SK-N-SH (cell line): Measurements from ENCODE around the gene CREB5. TPM values are rescaled to one million over a fixed set of nuclear protein-coding genes. Genes with fewer than 3 reads are reported as not detected.

Experiments
- CTCF ChIA-PET: fragments of 300-600, 350-600 bp; formaldehyde crosslinking; extraction: SDS; loops from one replicate; lab custom pipeline; 2021; lab: Yijun Ruan, JAX
- POLR2A ChIA-PET: fragments of 350-600 bp; sonication (Branson Sonifier 250); formaldehyde crosslinking; extraction: SDS; loops from one replicate; lab custom pipeline; 2020; ENCODE audit warnings: antibody characterized with exemption, inconsistent platforms; lab: Yijun Ruan, JAX
- DNase-seq: peaks from one replicate; pipeline ENCODE4 v3.0.0; 2012
- H2AFZ ChIP-seq: fragments of 200-600 bp; sonication (generic); 2 replicates; pipeline ENCODE4 v1.8.1; 2016; ENCODE audit warnings: antibody characterized with exemption, mild to moderate bottlenecking, low read depth
- H3F3A ChIP-seq: fragments of 200-600 bp; sonication (generic); replicated peaks from 2 replicates; pipeline ENCODE3; 2016; ENCODE audit warnings: antibody characterized with exemption, mild to moderate bottlenecking; ENCODE audit not compliant: insufficient read depth
- H3K27ac ChIP-seq, 2 experiments: fragments of 200-500 bp in 1 of 2; fragments of 200-600 bp in 1 of 2; sonication (Bioruptor generic) in 1 of 2; sonication (generic), shearing (Covaris generic) in 1 of 2; 2 replicates each; pipeline versions ENCODE4 v1.5.1 to v1.6.1; 2014 to 2016; ENCODE audit warnings: low read depth in 2 of 2, inconsistent platforms in 1 of 2, low read length in 1 of 2, mild to moderate bottlenecking in 1 of 2, mixed read lengths in 1 of 2
- H3K27me3 ChIP-seq: fragments of 200-600 bp; sonication (generic), shearing (Covaris generic); 2 replicates; pipeline ENCODE4 v1.6.1; 2016; ENCODE audit warnings: mixed run types; ENCODE audit not compliant: insufficient read depth
- H3K36me3 ChIP-seq, 2 experiments: fragments of 200-500 bp in 1 of 2; fragments of 200-600 bp in 1 of 2; sonication (Bioruptor generic) in 1 of 2; sonication (generic) in 1 of 2; replicated peaks in 1 of 2; 2 replicates each; pipeline versions ENCODE3 to v1.5.1; 2014 to 2016; ENCODE audit warnings: low read length in 1 of 2, mild to moderate bottlenecking in 1 of 2; ENCODE audit not compliant: insufficient read depth in 2 of 2, control insufficient read depth in 1 of 2
- H3K4me1 ChIP-seq, 2 experiments: fragments of 200-500 bp in 1 of 2; fragments of 200-600 bp in 1 of 2; sonication (Bioruptor generic) in 1 of 2; sonication (generic), shearing (Covaris generic) in 1 of 2; 2 replicates each; pipeline versions ENCODE4 v1.5.1 to v1.6.1; 2014 to 2016; ENCODE audit warnings: low read depth in 1 of 2, low read length in 1 of 2, mixed run types in 1 of 2; ENCODE audit not compliant: insufficient read depth in 2 of 2, control insufficient read depth in 1 of 2
- H3K4me2 ChIP-seq: fragments of 200-600 bp; sonication (generic), shearing (Covaris generic); 2 replicates; pipeline ENCODE4 v1.6.1; 2017; ENCODE audit warnings: mixed run types
- H3K4me3 ChIP-seq, 2 experiments: fragments of 200-500 bp in 1 of 2; fragments of 200-600 bp in 1 of 2; sonication (Bioruptor generic) in 1 of 2; sonication (generic), shearing (Covaris generic) in 1 of 2; 2 replicates each; pipeline versions ENCODE4 v1.5.1 to v1.8.1; 2014 to 2016; ENCODE audit warnings: low read depth in 2 of 2, inconsistent platforms in 1 of 2, low read length in 1 of 2, mild to moderate bottlenecking in 1 of 2, mixed read lengths in 1 of 2, moderate library complexity in 1 of 2
- H3K79me2 ChIP-seq: fragments of 200-600 bp; sonication (generic); 2 replicates; pipeline ENCODE4 v1.8.1; 2017; ENCODE audit warnings: mild to moderate bottlenecking; ENCODE audit not compliant: insufficient read depth
- H3K9ac ChIP-seq: fragments of 200-600 bp; sonication (generic); 2 replicates; pipeline ENCODE4 v1.6.1; 2017; ENCODE audit warnings: mixed run types
- H3K9me2 ChIP-seq: fragments of 200-600 bp; sonication (generic); 2 replicates; pipeline ENCODE4 v1.6.1; 2017; ENCODE audit warnings: mixed run types
- H3K9me3 ChIP-seq: fragments of 200-600 bp; sonication (generic); 2 replicates; pipeline ENCODE4 v1.6.1; 2017; ENCODE audit warnings: mixed run types, mild to moderate bottlenecking, moderate library complexity
- H4K20me1 ChIP-seq: fragments of 200-600 bp; sonication (generic); 2 replicates; pipeline ENCODE4 v1.6.1; 2017; ENCODE audit warnings: mild to moderate bottlenecking, mixed run types; ENCODE audit not compliant: insufficient read depth
- CHD2 ChIP-seq: fragments of 150-350 bp; IDR thresholded peaks from 2 replicates; pipeline ENCODE4 v1.6.1; 2018; ENCODE audit warnings: low read length; ENCODE audit not compliant: partially characterized antibody
- CTCF ChIP-seq: fragments of 200-600 bp; sonication (generic); IDR thresholded peaks from 2 replicates; pipeline ENCODE4 v1.6.1; 2017; ENCODE audit warnings: antibody characterized with exemption, mild to moderate bottlenecking, moderate library complexity
- ELF1 ChIP-seq: IDR thresholded peaks from 2 replicates; pipeline ENCODE4 v1.4.0; 2012
- EP300 ChIP-seq, 2 experiments: IDR thresholded peaks; 2 replicates each; pipeline versions ENCODE4 v1.4.0 to v1.6.1; 2012; ENCODE audit warnings: borderline replicate concordance in 1 of 2, low read depth in 1 of 2, low read length in 1 of 2
- FOSL2 ChIP-seq: IDR thresholded peaks from 2 replicates; pipeline ENCODE4 v1.4.0; 2012; ENCODE audit warnings: low read depth, mild to moderate bottlenecking, moderate library complexity, borderline replicate concordance
- FOXM1 ChIP-seq: IDR thresholded peaks from 2 replicates; pipeline ENCODE4 v1.4.0; 2012; ENCODE audit warnings: low read depth, mild to moderate bottlenecking
- JUND ChIP-seq: IDR thresholded peaks from 2 replicates; pipeline ENCODE4 v1.4.0; 2012
- MEF2A ChIP-seq: IDR thresholded peaks from 2 replicates; pipeline ENCODE4 v1.4.0; 2012; ENCODE audit warnings: low read depth, borderline replicate concordance
- NFIC ChIP-seq: IDR thresholded peaks from 2 replicates; pipeline ENCODE4 v1.4.0; 2012; ENCODE audit warnings: borderline replicate concordance
- NRF1 ChIP-seq: IDR thresholded peaks from 2 replicates; pipeline ENCODE4 v1.6.1; 2012; ENCODE audit warnings: low read depth, mild to moderate bottlenecking, low read length
- RCOR1 ChIP-seq: fragments of 150-350 bp; IDR thresholded peaks from 2 replicates; pipeline ENCODE4 v1.6.1; 2017; ENCODE audit warnings: antibody characterized with exemption, low read length
- RXRA ChIP-seq: IDR thresholded peaks from 2 replicates; pipeline ENCODE4 v1.4.0; 2012; ENCODE audit warnings: low read depth, mild to moderate bottlenecking, borderline replicate concordance
- SIN3A ChIP-seq: IDR thresholded peaks from 2 replicates; pipeline ENCODE4 v1.6.1; 2012; ENCODE audit warnings: low read depth, mild to moderate bottlenecking, low read length, moderate library complexity, borderline replicate concordance
- SMC3 ChIP-seq: IDR thresholded peaks from 2 replicates; pipeline ENCODE4 v1.6.1; 2012; ENCODE audit warnings: low read depth, low read length, improper control_type of control experiment
- USF1 ChIP-seq: IDR thresholded peaks from 2 replicates; pipeline ENCODE4 v1.4.0; 2012; ENCODE audit warnings: low read depth, borderline replicate concordance
- WGBS: methylation state at CpG from one replicate; pipeline ENCODE4 v1.1.6; 2017; ENCODE audit warnings: low lambda C conversion rate; 5-methylcytosine and 5-hydroxymethylcytosine counted together
- polyA plus RNA-seq, 3 experiments: library from polyadenylated mRNA; depleted of rRNA; stranded (reverse); fragments of >200 nt; gene quantifications; 2 replicates each; pipeline ENCODE4 v1.2.3, GENCODE V29; 2012
- TF ChIP-seq, protein P1 (sequence below): IDR thresholded peaks from 2 replicates; pipeline ENCODE4 v1.6.1; 2012; ENCODE audit warnings: mild to moderate bottlenecking, low read depth, low read length, moderate library complexity
- TF ChIP-seq, protein P2 (sequence below): IDR thresholded peaks from 2 replicates; pipeline ENCODE4 v1.4.0; 2012; ENCODE audit warnings: low read depth
- TF ChIP-seq, protein P3 (sequence below): fragments of 150-350 bp; IDR thresholded peaks from 2 replicates; pipeline ENCODE4 v1.6.1; 2016; ENCODE audit warnings: mild to moderate bottlenecking, low read depth, low read length
- TF ChIP-seq, protein P4 (sequence below): fragments of 150-350 bp; IDR thresholded peaks from 2 replicates; pipeline ENCODE4 v1.6.1; 2017; ENCODE audit warnings: antibody characterized with exemption, low read length, low read depth, borderline replicate concordance
- TF ChIP-seq, protein P5 (sequence below): IDR thresholded peaks from 2 replicates; pipeline ENCODE4; 2012

Gene CREB5
- polyA plus RNA-seq, 1 of the 3 experiments (the other 2 are of a cell fraction): 19.3 TPM

GRCh38 chr7:28397141-28397540, 15.2 kb upstream of the CREB5 start (continued):
- TF ChIP-seq, protein P1, sequence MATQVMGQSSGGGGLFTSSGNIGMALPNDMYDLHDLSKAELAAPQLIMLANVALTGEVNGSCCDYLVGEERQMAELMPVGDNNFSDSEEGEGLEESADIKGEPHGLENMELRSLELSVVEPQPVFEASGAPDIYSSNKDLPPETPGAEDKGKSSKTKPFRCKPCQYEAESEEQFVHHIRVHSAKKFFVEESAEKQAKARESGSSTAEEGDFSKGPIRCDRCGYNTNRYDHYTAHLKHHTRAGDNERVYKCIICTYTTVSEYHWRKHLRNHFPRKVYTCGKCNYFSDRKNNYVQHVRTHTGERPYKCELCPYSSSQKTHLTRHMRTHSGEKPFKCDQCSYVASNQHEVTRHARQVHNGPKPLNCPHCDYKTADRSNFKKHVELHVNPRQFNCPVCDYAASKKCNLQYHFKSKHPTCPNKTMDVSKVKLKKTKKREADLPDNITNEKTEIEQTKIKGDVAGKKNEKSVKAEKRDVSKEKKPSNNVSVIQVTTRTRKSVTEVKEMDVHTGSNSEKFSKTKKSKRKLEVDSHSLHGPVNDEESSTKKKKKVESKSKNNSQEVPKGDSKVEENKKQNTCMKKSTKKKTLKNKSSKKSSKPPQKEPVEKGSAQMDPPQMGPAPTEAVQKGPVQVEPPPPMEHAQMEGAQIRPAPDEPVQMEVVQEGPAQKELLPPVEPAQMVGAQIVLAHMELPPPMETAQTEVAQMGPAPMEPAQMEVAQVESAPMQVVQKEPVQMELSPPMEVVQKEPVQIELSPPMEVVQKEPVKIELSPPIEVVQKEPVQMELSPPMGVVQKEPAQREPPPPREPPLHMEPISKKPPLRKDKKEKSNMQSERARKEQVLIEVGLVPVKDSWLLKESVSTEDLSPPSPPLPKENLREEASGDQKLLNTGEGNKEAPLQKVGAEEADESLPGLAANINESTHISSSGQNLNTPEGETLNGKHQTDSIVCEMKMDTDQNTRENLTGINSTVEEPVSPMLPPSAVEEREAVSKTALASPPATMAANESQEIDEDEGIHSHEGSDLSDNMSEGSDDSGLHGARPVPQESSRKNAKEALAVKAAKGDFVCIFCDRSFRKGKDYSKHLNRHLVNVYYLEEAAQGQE: no peak
- TF ChIP-seq NFIC: no peak
- TF ChIP-seq, protein P2, sequence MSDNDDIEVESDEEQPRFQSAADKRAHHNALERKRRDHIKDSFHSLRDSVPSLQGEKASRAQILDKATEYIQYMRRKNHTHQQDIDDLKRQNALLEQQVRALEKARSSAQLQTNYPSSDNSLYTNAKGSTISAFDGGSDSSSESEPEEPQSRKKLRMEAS: no peak
- TF ChIP-seq ELF1: no peak
- no peak for TF ChIP-seq SMC3
- TF ChIP-seq NRF1: no peak
- no peak for TF ChIP-seq SIN3A
- TF ChIP-seq JUND: no peak
- TF ChIP-seq, protein P3, sequence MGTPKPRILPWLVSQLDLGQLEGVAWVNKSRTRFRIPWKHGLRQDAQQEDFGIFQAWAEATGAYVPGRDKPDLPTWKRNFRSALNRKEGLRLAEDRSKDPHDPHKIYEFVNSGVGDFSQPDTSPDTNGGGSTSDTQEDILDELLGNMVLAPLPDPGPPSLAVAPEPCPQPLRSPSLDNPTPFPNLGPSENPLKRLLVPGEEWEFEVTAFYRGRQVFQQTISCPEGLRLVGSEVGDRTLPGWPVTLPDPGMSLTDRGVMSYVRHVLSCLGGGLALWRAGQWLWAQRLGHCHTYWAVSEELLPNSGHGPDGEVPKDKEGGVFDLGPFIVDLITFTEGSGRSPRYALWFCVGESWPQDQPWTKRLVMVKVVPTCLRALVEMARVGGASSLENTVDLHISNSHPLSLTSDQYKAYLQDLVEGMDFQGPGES: no peak

- Histone ChIP-seq H4K20me1 (no peaks in the 10 kb centered on the region), H3K36me3 (no peaks in the 10 kb centered on the region), H3K9me3 (no peaks in the 10 kb centered on the region), H3K79me2 (no peaks in the 10 kb centered on the region), H3K4me3 (no peak overlapping the region), H3K9me2 (no peaks in the 10 kb centered on the region), H3F3A (no peaks in the 10 kb centered on the region), H2AFZ (no peak overlapping the region), H3K27me3 (peaks cover 1% of the 10 kb centered on the region; the same call in 1 of the 2 replicates), H3K4me1 (no peaks in the 10 kb centered on the region; a peak in 1 of 4 replicates), H3K4me2 (no peak overlapping the region), H3K9ac (no peak overlapping the region), H3K27ac (no peak overlapping the region)
- CTCF ChIA-PET: interaction anchor here (0.8 to 2.2 kb wide), 6 partner anchors 11 to 521 kb away, joined by 3 to 11 read pairs (median 4); no protein-coding TSS in a partner anchor
- DNase-seq: no peak
- 71% methylated on average over 3 of the region's 3 CpGs for WGBS
- TF ChIP-seq RCOR1 (no peak), EP300 (IDR thresholded peaks at IDR 0.05; ENCODE audit: borderline replicate concordance in 1 of 2, low read depth in 1 of 2, low read length in 1 of 2) (no peak), NRF1 (no peak), JUND (no peak), CHD2 (no peak), RXRA (no peak), ELF1 (no peak), FOXM1 (no peak), MEF2A (no peak), USF1 (no peak), CTCF (no peak), FOSL2 (no peak)
- TF ChIP-seq, protein P4, sequence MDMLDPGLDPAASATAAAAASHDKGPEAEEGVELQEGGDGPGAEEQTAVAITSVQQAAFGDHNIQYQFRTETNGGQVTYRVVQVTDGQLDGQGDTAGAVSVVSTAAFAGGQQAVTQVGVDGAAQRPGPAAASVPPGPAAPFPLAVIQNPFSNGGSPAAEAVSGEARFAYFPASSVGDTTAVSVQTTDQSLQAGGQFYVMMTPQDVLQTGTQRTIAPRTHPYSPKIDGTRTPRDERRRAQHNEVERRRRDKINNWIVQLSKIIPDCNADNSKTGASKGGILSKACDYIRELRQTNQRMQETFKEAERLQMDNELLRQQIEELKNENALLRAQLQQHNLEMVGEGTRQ: no peak
- TF ChIP-seq, protein P5, sequence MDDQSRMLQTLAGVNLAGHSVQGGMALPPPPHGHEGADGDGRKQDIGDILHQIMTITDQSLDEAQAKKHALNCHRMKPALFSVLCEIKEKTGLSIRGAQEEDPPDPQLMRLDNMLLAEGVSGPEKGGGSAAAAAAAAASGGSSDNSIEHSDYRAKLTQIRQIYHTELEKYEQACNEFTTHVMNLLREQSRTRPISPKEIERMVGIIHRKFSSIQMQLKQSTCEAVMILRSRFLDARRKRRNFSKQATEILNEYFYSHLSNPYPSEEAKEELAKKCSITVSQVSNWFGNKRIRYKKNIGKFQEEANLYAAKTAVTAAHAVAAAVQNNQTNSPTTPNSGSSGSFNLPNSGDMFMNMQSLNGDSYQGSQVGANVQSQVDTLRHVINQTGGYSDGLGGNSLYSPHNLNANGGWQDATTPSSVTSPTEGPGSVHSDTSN: no peak
- POLR2A ChIA-PET: no interaction called here
Observed at GRCh38 chr7:28400838-28401360, 11.4 kb upstream of the CREB5 start.
